Gastroesophageal sphincter (tissue), 4 donors: ENCODE measurements around the gene IGF2. TPM values are rescaled to one million over a fixed set of nuclear protein-coding genes. Genes with fewer than 3 reads are reported as not detected.

Experiments used
- ATAC-seq: fragments of 150-250 bp; one replicate; pipeline ENCODE4 v1.9.1; 2016; ENCODE audit warnings: mild to moderate bottlenecking, moderate library complexity
- H3K27ac ChIP-seq, 4 donors: fragments of 200-600 bp; sonication (generic) in 3 of 4; 1 replicate in 3 of 4; 2 replicates in 1 of 4; pipeline ENCODE4 v1.5.1; 2016 to 2019
- H3K27me3 ChIP-seq: fragments of 200-600 bp; sonication (generic); one replicate; pipeline ENCODE4 v1.5.1; 2019
- H3K36me3 ChIP-seq, 2 donors: fragments of 200-600 bp; sonication (generic); one replicate each; pipeline ENCODE4 v1.5.1; 2019; ENCODE audit warnings: control low read depth in 1 of 2
- H3K4me1 ChIP-seq, 3 donors: fragments of 200-600 bp; sonication (generic); 1 replicate in 2 of 3; 2 replicates in 1 of 3; pipeline ENCODE4 v1.5.1; 2016 to 2019; ENCODE audit warnings: control low read depth in 2 of 3
- H3K4me3 ChIP-seq, 2 donors: fragments of 200-600 bp; sonication (generic); one replicate each; pipeline ENCODE4 v1.5.1; 2019; ENCODE audit warnings: mild to moderate bottlenecking in 1 of 2, moderate library complexity in 1 of 2
- H3K9me3 ChIP-seq, 3 donors: fragments of 200-600 bp; sonication (generic); one replicate each; pipeline ENCODE4 v1.5.1; 2017 to 2019; ENCODE audit warnings: control low read depth in 2 of 3
- CTCF ChIP-seq, 4 experiments: fragments of 200-600 bp in 2 of 4; fragments of 450-650 bp in 2 of 4; sonication (generic) in 1 of 4; IDR thresholded peaks; one replicate each; pipeline ENCODE4 v1.5.1; 2017 to 2019; ENCODE audit warnings: antibody characterized with exemption in 4 of 4, mild to moderate bottlenecking in 2 of 4, moderate library complexity in 2 of 4
- EP300 ChIP-seq: sonication (generic); formaldehyde crosslinking; IDR thresholded peaks from one replicate; pipeline ENCODE4 v1.6.1; 2017; ENCODE audit warnings: antibody characterized with exemption, mild to moderate bottlenecking
- POLR2A ChIP-seq, 2 donors: fragments of 450-650 bp; IDR thresholded peaks; one replicate each; pipeline ENCODE4 v1.6.1; 2017; ENCODE audit warnings: antibody characterized with exemption in 2 of 2, mild to moderate bottlenecking in 2 of 2, moderate library complexity in 1 of 2
- POLR2AphosphoS5 ChIP-seq: sonication (generic); formaldehyde crosslinking; IDR thresholded peaks from one replicate; pipeline ENCODE4 v1.6.1; 2017; ENCODE audit warnings: antibody characterized with exemption
- WGBS, 2 donors: methylation state at CpG; one replicate each; pipeline ENCODE4 v1.1.5; 2018; ENCODE audit warnings: low coverage in 1 of 2; 5-methylcytosine and 5-hydroxymethylcytosine counted together
- total RNA-seq, 4 donors: library from RNA; depleted of rRNA; stranded (reverse); fragments of >200 nt; gene quantifications; one replicate each; pipeline ENCODE4 v1.1.0, GENCODE V29; 2016

The IGF2 gene
- total RNA-seq, 4 donors from 2014 or later: 8.7 to 49.5 (median 28.7) TPM

GRCh38 chr11:2101171-2101675 lies 38.0 kb downstream of the IGF2 start:
- H3K4me1 ChIP-seq: peaks cover 0 to 39% (median 6%) of the 10 kb centered on the region in 3 donors
- peak overlapping the region in 1 of 4 donors; percentile 79 for H3K27ac ChIP-seq
- peaks cover 18% of the 10 kb centered on the region for H3K27me3 ChIP-seq
- ATAC-seq: no peak
- TF ChIP-seq CTCF (IDR thresholded peaks at IDR 0.05): no peak
- TF ChIP-seq POLR2AphosphoS5: no peak
- no peak for TF ChIP-seq POLR2A (IDR thresholded peaks at IDR 0.05)
- TF ChIP-seq EP300: no peak
- H3K36me3 ChIP-seq: no peaks in the 10 kb centered on the region
- H3K9me3 ChIP-seq: no peaks in the 10 kb centered on the region
- H3K4me3 ChIP-seq: no peak overlapping the region
- WGBS, 2 donors: 92 to 93% methylated on average over 3 of the region's 10 CpGs

- ATAC-seq: no peak
- peak overlapping the region in 1 of 4 donors; percentile 79 for H3K27ac ChIP-seq
- H3K4me1 ChIP-seq: peaks cover 0 to 42% (median 6%) of the 10 kb centered on the region in 3 donors
- H3K36me3 ChIP-seq: no peaks in the 10 kb centered on the region
- no peaks in the 10 kb centered on the region for H3K9me3 ChIP-seq
- TF ChIP-seq POLR2A (IDR thresholded peaks at IDR 0.05) (no peak), EP300 (no peak), POLR2AphosphoS5 (no peak), CTCF (IDR thresholded peaks at IDR 0.05) (no peak)
- peaks cover 18% of the 10 kb centered on the region for H3K27me3 ChIP-seq
- no CpG with 5 or more reads among the region's 25 CpGs for WGBS, 2 donors
- no peak overlapping the region for H3K4me3 ChIP-seq
Measured at GRCh38 chr11:2100361-2101170, 38.6 kb downstream of the IGF2 start.

- Histone ChIP-seq H3K27ac (peak overlapping the region in 1 of 4 donors; percentile 79), H3K4me3 (no peak overlapping the region), H3K9me3 (no peaks in the 10 kb centered on the region), H3K36me3 (no peaks in the 10 kb centered on the region), H3K4me1 (peaks cover 0 to 42% (median 6%) of the 10 kb centered on the region in 3 donors), H3K27me3 (peaks cover 18% of the 10 kb centered on the region)
- no peak for TF ChIP-seq POLR2AphosphoS5
- TF ChIP-seq CTCF (IDR thresholded peaks at IDR 0.05): no peak
- no peak for TF ChIP-seq POLR2A (IDR thresholded peaks at IDR 0.05)
- no peak for TF ChIP-seq EP300
- no peak for ATAC-seq
- 86 to 92% methylated on average over 1 to 2 of the region's 20 CpGs for WGBS, 2 donors
Measured at GRCh38 chr11:2099516-2100349, 39.5 kb downstream of the IGF2 start.

- TF ChIP-seq CTCF (IDR thresholded peaks at IDR 0.05): no peak
- TF ChIP-seq EP300: no peak
- no peak for TF ChIP-seq POLR2AphosphoS5
- TF ChIP-seq POLR2A (IDR thresholded peaks at IDR 0.05): no peak
- peak overlapping the region in 2 of 4 donors; percentile 73 to 79 for H3K27ac ChIP-seq
- no peaks in the 10 kb centered on the region for H3K9me3 ChIP-seq
- H3K4me1 ChIP-seq: peaks cover 0 to 42% (median 6%) of the 10 kb centered on the region in 3 donors
- no peak overlapping the region for H3K4me3 ChIP-seq
- peaks cover 18% of the 10 kb centered on the region for H3K27me3 ChIP-seq
- no peak for ATAC-seq
- 71 to 93% methylated on average over 2 to 3 of the region's 22 CpGs for WGBS, 2 donors
- H3K36me3 ChIP-seq: no peaks in the 10 kb centered on the region
Measured at GRCh38 chr11:2098691-2099515, 40.3 kb downstream of the IGF2 start.
